Neuronal stem cell (in vitro differentiated cells): ENCODE data around the gene WSCD2.

Experiments used
- DNase-seq: peaks from one replicate; pipeline ENCODE4 v3.0.0-alpha.2; 2013; ENCODE audit warnings: low spot score
- H2AFZ ChIP-seq: one replicate; pipeline ENCODE4 v1.6.1; 2013; ENCODE audit warnings: mild to moderate bottlenecking, low read length, inconsistent platforms
- H2AK5ac ChIP-seq: 2 replicates; pipeline ENCODE4 v1.6.1; 2013; ENCODE audit warnings: low read depth, mild to moderate bottlenecking, inconsistent platforms, low read length, moderate library complexity, mixed read lengths
- H2BK120ac ChIP-seq: 2 replicates; pipeline ENCODE4 v1.6.1; 2013; ENCODE audit warnings: low read depth, mild to moderate bottlenecking, inconsistent platforms, low read length, moderate library complexity, mixed read lengths
- H2BK12ac ChIP-seq: one replicate; pipeline ENCODE4 v1.6.1; 2013; ENCODE audit warnings: low read length, inconsistent platforms
- H2BK15ac ChIP-seq: 2 replicates; pipeline ENCODE4 v1.6.1; 2013; ENCODE audit warnings: mild to moderate bottlenecking, low read length, inconsistent platforms, mixed read lengths
- H2BK5ac ChIP-seq: one replicate; pipeline ENCODE4 v1.6.1; 2013; ENCODE audit warnings: inconsistent platforms, mild to moderate bottlenecking, low read length, moderate library complexity
- H3K14ac ChIP-seq: one replicate; pipeline ENCODE4 v1.6.1; 2013; ENCODE audit warnings: low read length, inconsistent platforms
- H3K18ac ChIP-seq: 2 replicates; pipeline ENCODE4 v1.6.1; 2013; ENCODE audit warnings: low read length, inconsistent platforms
- H3K23ac ChIP-seq: 2 replicates; pipeline ENCODE4 v1.6.1; 2013; ENCODE audit warnings: low read depth, mild to moderate bottlenecking, mixed read lengths, low read length, inconsistent platforms; ENCODE audit not compliant: poor library complexity
- H3K27ac ChIP-seq: replicated peaks from 3 replicates; pipeline ENCODE4 v1.5.1; 2013; ENCODE audit warnings: low read length, inconsistent platforms
- H3K27me3 ChIP-seq, 3 experiments: 2 replicates each; pipeline ENCODE4 v1.6.1; 2013; ENCODE audit warnings: low read length in 3 of 3, mild to moderate bottlenecking in 2 of 3, inconsistent platforms in 1 of 3, low read depth in 1 of 3, mixed read lengths in 1 of 3, moderate library complexity in 1 of 3; ENCODE audit not compliant: control insufficient read depth in 3 of 3, insufficient read depth in 3 of 3
- H3K36me3 ChIP-seq, 2 donors: replicated peaks in 1 of 2; 2 replicates each; pipeline ENCODE4 v1.6.1; 2013; ENCODE audit warnings: low read length in 2 of 2; ENCODE audit not compliant: control insufficient read depth in 2 of 2, insufficient read depth in 2 of 2
- H3K4ac ChIP-seq: 2 replicates; pipeline ENCODE4 v1.6.1; 2013; ENCODE audit warnings: inconsistent platforms, mild to moderate bottlenecking, low read length, moderate library complexity
- H3K4me1 ChIP-seq, 2 donors: 1 replicate in 1 of 2; 2 replicates in 1 of 2; pipeline ENCODE4 v1.6.1; 2013; ENCODE audit warnings: low read length in 2 of 2, low read depth in 1 of 2; ENCODE audit not compliant: control insufficient read depth in 2 of 2, insufficient read depth in 1 of 2
- H3K4me2 ChIP-seq: one replicate; pipeline ENCODE4 v1.6.1; 2013; ENCODE audit warnings: mild to moderate bottlenecking, low read length, inconsistent platforms; ENCODE audit not compliant: insufficient read depth, poor library complexity, severe bottlenecking
- H3K4me3 ChIP-seq, 2 donors: 2 replicates each; pipeline ENCODE4 v1.5.1; 2013; ENCODE audit warnings: low read length in 2 of 2, mild to moderate bottlenecking in 2 of 2, inconsistent platforms in 1 of 2, moderate library complexity in 1 of 2
- H3K79me1 ChIP-seq: one replicate; pipeline ENCODE4 v1.6.1; 2013; ENCODE audit warnings: low read depth, mild to moderate bottlenecking, inconsistent platforms, low read length, moderate library complexity
- H3K9ac ChIP-seq: one replicate; pipeline ENCODE4 v1.6.1; 2013; ENCODE audit warnings: mild to moderate bottlenecking, low read depth, low read length, inconsistent platforms; ENCODE audit not compliant: poor library complexity
- H3K9me3 ChIP-seq, 2 donors: replicated peaks in 1 of 2; 2 replicates each; pipeline versions ENCODE3 to v1.6.1; 2013; ENCODE audit warnings: low read length in 2 of 2, mild to moderate bottlenecking in 2 of 2, inconsistent platforms in 1 of 2, low read depth in 1 of 2, mixed read lengths in 1 of 2, moderate library complexity in 1 of 2; ENCODE audit not compliant: control insufficient read depth in 2 of 2, insufficient read depth in 1 of 2
- H4K8ac ChIP-seq: one replicate; pipeline ENCODE4 v1.6.1; 2013; ENCODE audit warnings: low read depth, mild to moderate bottlenecking, inconsistent platforms, low read length, moderate library complexity
- H4K91ac ChIP-seq: one replicate; pipeline ENCODE4 v1.6.1; 2013; ENCODE audit warnings: low read length, low read depth, mild to moderate bottlenecking, inconsistent platforms; ENCODE audit not compliant: poor library complexity
- WGBS, 2 donors: extraction: QIAGEN DNeasy Blood & Tissue Kit; methylation state at CpG; one replicate each; pipeline ENCODE4 v1.1.7; 2013; ENCODE audit warnings: missing lambda C conversion rate in 2 of 2, mixed read lengths in 1 of 2; ENCODE audit not compliant: insufficient read length in 2 of 2, insufficient replicate concordance in 1 of 2; ENCODE audit errors: extremely low coverage in 2 of 2; 5-methylcytosine and 5-hydroxymethylcytosine counted together

WSCD2 gene

GRCh38 chr12:108148521-108149074 is 19.5 kb downstream of the WSCD2 start:
- Histone ChIP-seq H3K18ac (no peak overlapping the region), H4K8ac (no peak overlapping the region)
- WGBS, 2 donors: no CpG with 5 or more reads among the region's 3 CpGs

GRCh38 chr12:108150436-108150835 is 21.3 kb downstream of the WSCD2 start:
- Histone ChIP-seq H4K8ac (no peak overlapping the region), H3K9me3 (no peaks in the 10 kb centered on the region), H3K23ac (no peak overlapping the region), H3K27ac (no peak overlapping the region), H3K14ac (no peak overlapping the region), H3K18ac (no peak overlapping the region), H4K91ac (no peak overlapping the region), H2AFZ (no peak overlapping the region), H3K4ac (no peak overlapping the region), H2BK15ac (no peak overlapping the region), H3K79me1 (no peaks in the 10 kb centered on the region), H3K4me3 (no peak overlapping the region), H3K27me3 (no peaks in the 10 kb centered on the region), H2BK120ac (no peak overlapping the region), H3K4me1 (peaks cover 0 to 4% of the 10 kb centered on the region in 2 donors), H2BK12ac (no peak overlapping the region), H2BK5ac (no peak overlapping the region), H2AK5ac (peak overlapping the region; percentile 48), H3K4me2 (no peak overlapping the region), H3K36me3 (no peaks in the 10 kb centered on the region), H3K9ac (no peak overlapping the region)
- DNase-seq: no peak
- no CpG with 5 or more reads among the region's 7 CpGs for WGBS, 2 donors

More at GRCh38 chr12:108148521-108149074, 19.5 kb downstream of the WSCD2 start:
- Histone ChIP-seq H2BK12ac (no peak overlapping the region), H3K14ac (no peak overlapping the region), H3K4me3 (no peak overlapping the region), H3K27ac (no peak overlapping the region), H3K4ac (no peak overlapping the region), H2AK5ac (no peak overlapping the region), H3K4me1 (peaks cover 0 to 4% of the 10 kb centered on the region in 2 donors), H2BK120ac (no peak overlapping the region), H3K79me1 (no peaks in the 10 kb centered on the region), H3K9ac (no peak overlapping the region), H3K9me3 (no peaks in the 10 kb centered on the region), H2BK5ac (no peak overlapping the region), H2BK15ac (no peak overlapping the region), H3K4me2 (no peak overlapping the region), H3K23ac (no peak overlapping the region), H3K27me3 (no peaks in the 10 kb centered on the region), H4K91ac (no peak overlapping the region), H2AFZ (no peak overlapping the region), H3K36me3 (no peaks in the 10 kb centered on the region)
- DNase-seq: no peak

- Histone ChIP-seq H3K18ac (no peak overlapping the region), H4K8ac (no peak overlapping the region), H4K91ac (no peak overlapping the region), H2BK5ac (no peak overlapping the region), H3K4me1 (peaks cover 0 to 4% of the 10 kb centered on the region in 2 donors), H3K9ac (no peak overlapping the region), H2BK120ac (no peak overlapping the region), H3K23ac (no peak overlapping the region), H3K4ac (no peak overlapping the region), H2AK5ac (no peak overlapping the region), H3K14ac (no peak overlapping the region), H2AFZ (no peak overlapping the region), H3K27me3 (no peaks in the 10 kb centered on the region), H3K79me1 (no peaks in the 10 kb centered on the region), H2BK15ac (no peak overlapping the region), H3K4me3 (no peak overlapping the region), H3K9me3 (no peaks in the 10 kb centered on the region), H2BK12ac (no peak overlapping the region), H3K27ac (no peak overlapping the region), H3K36me3 (no peaks in the 10 kb centered on the region), H3K4me2 (no peak overlapping the region)
- no CpG with 5 or more reads among the region's 12 CpGs for WGBS, 2 donors
- DNase-seq: no peak
Observed at GRCh38 chr12:108151533-108152169, 22.6 kb downstream of the WSCD2 start.

GRCh38 chr12:108152170-108152538 is 23.1 kb downstream of the WSCD2 start:
- no CpG with 5 or more reads among the region's 4 CpGs for WGBS, 2 donors
- no peaks in the 10 kb centered on the region for H3K9me3 ChIP-seq
- no peak for DNase-seq

More at GRCh38 chr12:108152170-108152538, 23.1 kb downstream of the WSCD2 start:
- no peak overlapping the region for H4K91ac ChIP-seq
- H2BK5ac ChIP-seq: no peak overlapping the region
- no peak overlapping the region for H2BK120ac ChIP-seq
- H3K4me2 ChIP-seq: no peak overlapping the region
- no peaks in the 10 kb centered on the region for H3K79me1 ChIP-seq
- H3K36me3 ChIP-seq: no peaks in the 10 kb centered on the region
- H3K9ac ChIP-seq: no peak overlapping the region
- H2BK12ac ChIP-seq: peak overlapping the region; percentile 48
- H2AFZ ChIP-seq: no peak overlapping the region
- H3K14ac ChIP-seq: no peak overlapping the region
- no peak overlapping the region for H3K27ac ChIP-seq
- H3K4me3 ChIP-seq: no peak overlapping the region
- no peaks in the 10 kb centered on the region for H3K27me3 ChIP-seq
- H3K4me1 ChIP-seq: peaks cover 0 to 4% of the 10 kb centered on the region in 2 donors
- H3K4ac ChIP-seq: no peak overlapping the region
- H3K23ac ChIP-seq: no peak overlapping the region
- H2AK5ac ChIP-seq: no peak overlapping the region
- peak overlapping the region; percentile 80 for H3K18ac ChIP-seq
- no peak overlapping the region for H4K8ac ChIP-seq
- H2BK15ac ChIP-seq: peak overlapping the region; percentile 23
